HepG2 (cell line): Measurements from ENCODE around the gene ADGRB3. TPM values are rescaled to one million over a fixed set of nuclear protein-coding genes. Genes with fewer than 3 reads are reported as not detected.

Experiments
- ATAC-seq: fragments of 200-7000 bp; cut with Tn5 transposase; 3 replicates; pipeline ENCODE4 v1.9.1; 2020; ENCODE audit warnings: mild to moderate bottlenecking, moderate library complexity
- BruUV-seq: library from RNA; stranded (reverse); fragments of 400-500 nt; replicated peaks from 2 replicates; lab custom pipeline; 2021; lab: Mats Ljungman, UMichigan
- CTCF ChIA-PET: fragments of 300-600 bp; formaldehyde crosslinking; extraction: SDS; loops from one replicate; lab custom pipeline; 2021; ENCODE audit warnings: low total read pairs, inconsistent platforms, low intra/inter-chr PET ratio; lab: Yijun Ruan, JAX
- POLR2A ChIA-PET: fragments of 350-600 bp; sonication (Branson Sonifier 250); formaldehyde crosslinking; loops from one replicate; lab custom pipeline; 2020; ENCODE audit warnings: antibody characterized with exemption, inconsistent platforms; lab: Yijun Ruan, JAX
- DNase-seq: peaks from one replicate; pipeline ENCODE4 v3.0.0-alpha.2; 2015; ENCODE audit warnings: low spot score
- FAIRE-seq: peaks from 3 replicates; lab custom pipeline; 2011; peaks lifted over from hg19 to GRCh38; lab: Jason Lieb, UNC
- H2AFZ ChIP-seq: one replicate; pipeline ENCODE4 v1.6.1; 2011; ENCODE audit warnings: low read length, inconsistent platforms
- H3K27ac ChIP-seq: fragments of 300-600 bp; 3 replicates; pipeline ENCODE4 v1.8.0; 2011; ENCODE audit warnings: mixed run types, mild to moderate bottlenecking, mixed read lengths, low read length, inconsistent platforms; ENCODE audit not compliant: insufficient read depth; ENCODE audit errors: extremely low read length
- H3K27me3 ChIP-seq, 2 experiments: fragments of 200-600 bp in 1 of 2; 2 replicates in 1 of 2; 3 replicates in 1 of 2; pipeline versions ENCODE4 v1.6.0 to v1.8.0; 2011; ENCODE audit warnings: low read length in 2 of 2, mild to moderate bottlenecking in 2 of 2, moderate library complexity in 2 of 2, inconsistent platforms in 1 of 2; ENCODE audit not compliant: insufficient read depth in 2 of 2, control insufficient read depth in 1 of 2
- H3K36me3 ChIP-seq, 2 experiments: fragments of 200-600 bp in 1 of 2; replicated peaks in 1 of 2; 2 replicates in 1 of 2; 3 replicates in 1 of 2; pipeline versions ENCODE4 v1.5.1 to v1.8.0; 2011; ENCODE audit warnings: low read length in 2 of 2, inconsistent platforms in 1 of 2; ENCODE audit not compliant: insufficient read depth in 2 of 2, control insufficient read depth in 1 of 2
- H3K4me1 ChIP-seq: 2 replicates; pipeline ENCODE4 v1.5.1; 2012; ENCODE audit warnings: low read length, inconsistent platforms; ENCODE audit not compliant: insufficient read depth
- H3K4me2 ChIP-seq: 2 replicates; pipeline ENCODE4 v1.6.0; 2011; ENCODE audit warnings: low read depth, low read length, inconsistent platforms
- H3K4me3 ChIP-seq, 3 experiments: fragments of 200-600 bp in 1 of 3; sonication (generic), shearing (Covaris generic) in 1 of 3; replicated peaks in 1 of 3; 2 replicates each; pipeline ENCODE4 v1.5.1; 2011 to 2016; ENCODE audit warnings: low read length in 3 of 3, inconsistent platforms in 2 of 3, low read depth in 2 of 3, mild to moderate bottlenecking in 2 of 3, control low read depth in 1 of 3, mixed read lengths in 1 of 3; ENCODE audit not compliant: insufficient read depth in 1 of 3
- H3K79me2 ChIP-seq: one replicate; pipeline ENCODE4 v1.6.1; 2011; ENCODE audit warnings: low read length, inconsistent platforms; ENCODE audit not compliant: insufficient read depth
- H3K9ac ChIP-seq: 2 replicates; pipeline ENCODE4 v1.6.0; 2011; ENCODE audit warnings: mild to moderate bottlenecking, low read depth, low read length, inconsistent platforms; ENCODE audit not compliant: insufficient read depth
- H3K9me3 ChIP-seq: 2 replicates; pipeline ENCODE4 v1.5.1; 2012; ENCODE audit warnings: mild to moderate bottlenecking, low read length
- H4K20me1 ChIP-seq: 2 replicates; pipeline ENCODE4 v1.6.0; 2011; ENCODE audit warnings: inconsistent platforms, mild to moderate bottlenecking, low read length, moderate library complexity; ENCODE audit not compliant: insufficient read depth
- ATF6 ChIP-seq: sonication (generic); formaldehyde crosslinking; conservative IDR thresholded peaks from 2 replicates; pipeline ENCODE4 v1.4.0; 2020; ENCODE audit warnings: missing genetic modification reagents
- CBX5 ChIP-seq: sonication (generic); formaldehyde crosslinking; IDR thresholded peaks from 2 replicates; pipeline ENCODE4 v1.4.0; 2020; ENCODE audit warnings: missing genetic modification reagents, borderline replicate concordance
- DNMT1 ChIP-seq: sonication (generic); formaldehyde crosslinking; IDR thresholded peaks from 2 replicates; pipeline ENCODE4 v1.5.1; 2020; ENCODE audit warnings: mild to moderate bottlenecking, missing genetic modification reagents
- FOXO1 ChIP-seq: sonication (generic); formaldehyde crosslinking; IDR thresholded peaks from 2 replicates; pipeline ENCODE4 v1.4.0; 2020; ENCODE audit warnings: missing genetic modification reagents
- HIVEP1 ChIP-seq: sonication (generic); formaldehyde crosslinking; IDR thresholded peaks from 2 replicates; pipeline ENCODE4 v1.4.0; 2020; ENCODE audit warnings: mild to moderate bottlenecking, missing genetic modification reagents
- KDM2A ChIP-seq: sonication (generic); formaldehyde crosslinking; IDR thresholded peaks from 2 replicates; pipeline ENCODE4 v1.4.0; 2020; ENCODE audit warnings: low read depth, missing genetic modification reagents, borderline replicate concordance
- MIXL1 ChIP-seq: IDR thresholded peaks from 2 replicates; pipeline ENCODE4 v1.6.1; 2016
- MYC ChIP-seq: sonication (generic); formaldehyde crosslinking; IDR thresholded peaks from 2 replicates; pipeline ENCODE4 v1.9.0; 2021; ENCODE audit warnings: missing genetic modification reagents, borderline replicate concordance
- REL ChIP-seq: sonication (generic); formaldehyde crosslinking; conservative IDR thresholded peaks from 2 replicates; pipeline ENCODE4 v1.8.0; 2022; ENCODE audit warnings: mild to moderate bottlenecking, missing genetic modification reagents, moderate library complexity
- SCMH1 ChIP-seq: sonication (generic); formaldehyde crosslinking; IDR thresholded peaks from 2 replicates; pipeline ENCODE4 v1.9.0; 2021; ENCODE audit warnings: missing genetic modification reagents, mild to moderate bottlenecking, borderline replicate concordance
- SSRP1 ChIP-seq: IDR thresholded peaks from 2 replicates; pipeline ENCODE4 v1.6.1; 2016; ENCODE audit warnings: control low read depth
- ZNF562 ChIP-seq: sonication (generic); formaldehyde crosslinking; IDR thresholded peaks from 2 replicates; pipeline ENCODE4 v1.8.0; 2022; ENCODE audit warnings: missing genetic modification reagents, borderline replicate concordance
- ZNF777 ChIP-seq: sonication (generic); formaldehyde crosslinking; IDR thresholded peaks from 2 replicates; pipeline ENCODE4 v1.4.0; 2020; ENCODE audit warnings: missing genetic modification reagents
- ZNF883 ChIP-seq: sonication (generic); formaldehyde crosslinking; IDR thresholded peaks from 2 replicates; pipeline ENCODE4 v1.5.1; 2020; ENCODE audit warnings: mild to moderate bottlenecking, missing genetic modification reagents; ENCODE audit errors: not compliant biosample characterization
- WGBS: methylation state at CpG from one replicate; pipeline ENCODE4 v1.1.6; 2017; ENCODE audit warnings: low lambda C conversion rate; 5-methylcytosine and 5-hydroxymethylcytosine counted together
- in situ Hi-C: cut with HindIII; loops from 2 replicates; pipeline ENCODE4 v1.10.0; 2017; ENCODE audit warnings: low pct_unique_long_range_greater_than_20kb; ENCODE audit not compliant: extremely low pct_ligation_motif_present
- intact Hi-C: fragments of 100-400 bp; cut with micrococcal nuclease; formaldehyde crosslinking; loops from one replicate; pipeline ENCODE4 v1.10.0; 2022; ENCODE audit not compliant: unreplicated experiment
- polyA plus RNA-seq, 8 experiments: library from polyadenylated mRNA; depleted of rRNA in 3 of 8; stranded (reverse) in 7 of 8; unstranded in 1 of 8; fragments of >200 nt; fragmentation: Illumina TruSeq in 4 of 8; extraction: Trizol in 4 of 8; gene quantifications; 2 replicates each; pipeline versions ENCODE4 v1.2.1 to v1.2.3, GENCODE V29; 2011 to 2016; ENCODE audit warnings: low read depth in 4 of 8, missing spikeins in 1 of 8, mixed read lengths in 1 of 8; ENCODE audit not compliant: insufficient read depth in 1 of 8
- total RNA-seq, 5 experiments: library from RNA; depleted of rRNA; stranded (reverse); fragments of >200 nt; fragmentation: Illumina TruSeq; extraction: Trizol; gene quantifications; 2 replicates each; pipeline ENCODE4 v1.2.3, GENCODE V29; 2016; ENCODE audit warnings: low read depth in 1 of 5

Gene ADGRB3
- total and polyA plus RNA-seq, 2 of the 13 experiments (the other 11 are each of a cell fraction or from before 2014, with no cell fraction given): not detected

GRCh38 chr6:68727699-68728098 is 92.6 kb downstream of the ADGRB3 start:
- Histone ChIP-seq H2AFZ (no peak overlapping the region), H3K4me2 (no peak overlapping the region), H3K4me3 (no peak overlapping the region), H3K36me3 (no peaks in the 10 kb centered on the region), H3K9ac (no peak overlapping the region), H3K4me1 (no peaks in the 10 kb centered on the region), H3K9me3 (no peaks in the 10 kb centered on the region), H3K79me2 (no peaks in the 10 kb centered on the region), H3K27me3 (no peaks in the 10 kb centered on the region), H4K20me1 (no peaks in the 10 kb centered on the region), H3K27ac (no peak overlapping the region)
- in situ Hi-C loops: no loop called here
- intact Hi-C loops: no loop called here
- POLR2A ChIA-PET: no interaction called here
- WGBS: 3% methylated on average over 1 of the region's 1 CpG
- CTCF ChIA-PET: no interaction called here
- DNase-seq: no peak
- no TSS peak for BruUV-seq
- no peak for FAIRE-seq
- no peak for ATAC-seq
- TF ChIP-seq ZNF562 (CRISPR knock-in tag) (no peak), MIXL1 (no peak), ZNF883 (CRISPR knock-in tag) (no peak), REL (no peak), SSRP1 (no peak), KDM2A (no peak)

GRCh38 chr6:68728159-68728979 is 93.3 kb downstream of the ADGRB3 start:
- Histone ChIP-seq H3K4me1 (no peaks in the 10 kb centered on the region), H4K20me1 (no peaks in the 10 kb centered on the region), H3K9ac (no peak overlapping the region), H3K27ac (no peak overlapping the region), H2AFZ (no peak overlapping the region), H3K4me3 (no peak overlapping the region), H3K36me3 (no peaks in the 10 kb centered on the region), H3K4me2 (no peak overlapping the region), H3K27me3 (no peaks in the 10 kb centered on the region), H3K79me2 (no peaks in the 10 kb centered on the region), H3K9me3 (no peaks in the 10 kb centered on the region)
- intact Hi-C loops: no loop called here
- ChIA-PET CTCF (no interaction called here), POLR2A (no interaction called here)
- BruUV-seq: no TSS peak
- FAIRE-seq: no peak
- no peak for DNase-seq
- ATAC-seq: no peak
- in situ Hi-C loops: no loop called here
- WGBS: 2% methylated on average over 5 of the region's 5 CpGs
- TF ChIP-seq DNMT1: no peak
- TF ChIP-seq ZNF777: no peak
- no peak for TF ChIP-seq MYC (CRISPR knock-in tag)
- TF ChIP-seq FOXO1 (CRISPR knock-in tag): no peak
- TF ChIP-seq SCMH1 (CRISPR knock-in tag): no peak
- no peak for TF ChIP-seq CBX5 (CRISPR knock-in tag)
- TF ChIP-seq HIVEP1 (CRISPR knock-in tag): no peak
- no peak for TF ChIP-seq ATF6
